Activated CD4-positive, alpha-beta T cell treated with anti-CD3 and anti-CD28 coated beads, Interleukin-2, amount 50 U/mL, for 48 hours (primary cell): ENCODE results near the gene HEBP2.
A peak's percentile ranks its signal among the peaks of the same experiment; 100 is the strongest.
"Not testable (repeated sequence)": the region's sequence is repeated elsewhere in the genome, so short reads cannot be mapped to it uniquely, and the experiment has no call there.

ENCODE experiments used
- DNase-seq, 2 experiments: peaks; one replicate each; pipeline ENCODE4 v3.0.0-alpha.2; 2020

Gene HEBP2

GRCh38 chr6:138424004-138424904 lies 20.2 kb downstream of the HEBP2 start:
- DNase-seq: no peak

DNA sequence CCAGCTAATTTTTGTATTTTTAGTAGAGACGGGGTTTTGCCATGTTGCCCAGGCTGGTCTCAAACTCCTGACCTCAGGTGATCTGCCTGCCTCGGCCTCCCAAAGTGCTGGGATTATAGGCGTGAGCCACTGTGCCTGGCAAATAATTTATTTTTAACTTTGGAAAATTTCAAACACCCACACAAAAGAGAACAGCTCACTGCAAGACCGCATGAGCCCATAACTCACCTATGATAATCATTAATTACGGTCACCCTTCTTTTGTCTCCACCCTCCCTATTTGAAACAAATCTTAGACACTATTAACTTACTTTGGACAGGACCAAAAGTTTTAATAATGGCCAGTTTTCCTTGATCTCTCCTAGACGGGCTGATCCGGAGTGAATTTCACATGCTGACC lies 21.2 kb downstream of the HEBP2 start:
- not testable (repeated sequence) for DNase-seq

DNA sequence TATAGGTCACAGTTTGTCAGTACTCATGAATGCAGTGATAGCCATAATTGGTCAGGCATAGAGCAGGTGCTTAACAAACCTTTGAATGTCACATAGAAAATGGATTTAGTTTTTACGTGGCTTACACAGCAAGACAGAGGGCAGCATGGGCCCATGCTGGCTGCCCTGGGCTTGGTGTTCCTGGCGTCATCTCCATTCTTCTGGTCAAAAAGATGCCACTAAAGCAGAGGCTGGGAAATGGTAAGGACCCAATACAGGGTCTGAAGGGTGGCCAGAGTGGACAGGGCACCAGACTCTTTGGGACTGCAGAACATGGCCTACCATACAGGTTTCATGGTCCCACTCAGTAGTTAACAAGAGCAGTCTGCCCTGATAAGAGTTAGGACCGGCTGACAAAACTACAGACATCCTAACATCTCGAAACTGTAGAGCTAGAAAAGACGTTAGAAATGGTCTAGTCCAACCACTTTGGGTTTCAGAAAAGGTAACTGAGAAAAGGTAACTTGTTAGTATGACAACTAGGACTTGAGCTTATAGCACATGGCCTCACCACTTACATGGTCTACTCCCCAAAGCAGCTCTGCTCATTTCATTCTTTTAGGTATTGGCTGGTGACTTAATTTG lies 22.6 kb downstream of the HEBP2 start:
- no peak for DNase-seq

GRCh38 chr6:138427701-138428100 lies 23.7 kb downstream of the HEBP2 start:
- DNase-seq: no peak

GRCh38 chr6:138428944-138429598 lies 25.0 kb downstream of the HEBP2 start:
- DNase-seq: no peak

DNA sequence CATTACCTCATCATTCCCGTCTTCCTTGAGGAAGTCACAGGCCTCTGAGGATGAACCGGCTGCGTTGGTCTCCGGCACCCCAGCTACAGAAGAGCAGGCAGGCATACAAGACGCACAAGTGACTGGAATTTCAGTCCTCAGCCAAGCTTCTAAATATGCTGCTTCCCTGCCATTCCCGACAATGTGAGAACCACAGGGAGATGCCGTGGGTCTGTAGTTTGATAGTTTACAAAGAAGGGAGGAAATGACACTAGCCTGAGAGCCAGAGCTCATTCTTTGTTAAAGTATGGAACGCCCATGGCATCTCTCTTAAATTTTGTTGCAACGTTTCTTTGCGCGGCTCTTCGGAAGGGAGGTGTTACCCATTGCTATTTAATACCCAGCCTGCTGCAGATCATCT lies 25.7 kb downstream of the HEBP2 start:
- no peak for DNase-seq

DNA sequence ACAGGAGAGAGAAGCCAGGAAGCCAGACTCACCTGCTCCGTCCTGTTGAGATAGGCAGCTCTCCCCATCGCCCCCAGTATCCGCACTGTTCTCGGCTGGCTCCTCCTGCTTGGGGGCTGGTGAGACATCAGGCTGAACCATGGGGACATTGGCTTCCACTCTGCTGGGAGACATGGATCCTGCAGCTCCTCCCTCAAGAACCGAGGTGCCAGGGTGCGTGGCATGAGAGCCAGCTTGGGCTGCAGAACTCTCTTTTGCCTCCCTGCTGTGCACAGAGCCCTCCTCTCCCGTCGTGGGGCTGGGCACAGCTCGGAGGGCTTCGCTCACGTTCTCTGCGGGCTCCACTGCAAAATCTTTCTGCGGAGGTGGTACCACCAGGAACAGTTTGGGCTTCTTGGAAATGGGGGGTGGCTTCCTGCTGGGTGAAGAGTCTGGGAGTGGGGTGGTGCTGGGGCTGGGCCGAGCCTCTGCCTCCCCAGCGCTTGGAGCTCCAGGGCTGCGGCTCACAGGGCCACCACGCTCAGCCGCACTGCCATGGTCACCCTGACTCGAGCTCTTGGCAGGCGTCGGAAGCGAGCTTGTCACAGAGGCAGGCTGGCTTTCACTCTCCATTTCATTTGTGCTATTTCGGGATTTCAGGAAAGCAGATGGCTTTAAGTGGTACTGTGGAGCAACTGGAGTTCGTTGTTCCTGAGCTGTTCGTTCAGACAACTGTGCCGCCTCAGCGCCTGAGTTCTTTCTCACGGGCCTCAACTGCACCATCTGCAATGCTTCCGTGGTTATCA lies 26.5 kb downstream of the HEBP2 start:
- no peak for DNase-seq

GRCh38 chr6:138431256-138432062 lies 27.4 kb downstream of the HEBP2 start:
- DNase-seq: no peak

DNA sequence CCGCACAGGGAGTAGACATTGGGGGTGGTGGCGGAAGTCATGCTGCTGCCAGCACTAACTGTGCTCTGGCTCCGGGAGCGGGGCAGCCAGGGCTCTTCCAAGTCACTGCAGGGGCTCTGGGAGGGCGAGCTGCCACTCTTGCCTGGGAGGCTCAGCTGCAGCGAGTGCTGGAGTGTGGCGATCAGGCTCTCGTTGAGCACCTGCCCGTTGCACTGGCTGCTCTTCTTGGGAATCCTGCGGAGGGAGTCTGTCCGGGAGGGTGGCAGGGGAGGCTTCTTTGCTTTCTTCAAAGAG lies 28.0 kb downstream of the HEBP2 start:
- no peak for DNase-seq

DNA sequence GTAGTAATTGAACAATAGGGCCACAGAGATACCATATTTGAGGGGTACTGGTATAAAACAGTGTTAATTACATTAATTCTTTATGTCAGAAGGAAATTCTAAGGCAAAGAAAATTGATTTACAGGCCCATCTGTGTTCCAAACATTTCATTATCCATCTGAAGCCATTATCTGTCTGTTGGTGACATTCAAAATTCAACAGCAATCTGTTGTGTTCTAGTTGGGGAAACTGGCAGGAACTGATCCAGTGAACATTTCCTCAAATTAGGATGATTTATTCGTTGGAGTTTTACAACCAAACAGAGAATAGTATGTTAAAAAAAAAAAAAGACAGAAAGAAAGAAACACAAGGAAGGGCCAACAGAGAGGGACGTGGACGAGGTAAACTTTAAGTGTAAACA lies 30.1 kb downstream of the HEBP2 start:
- no peak for DNase-seq

- no peak for DNase-seq
These were observed 30.9 kb downstream of the HEBP2 start for GRCh38 chr6:138434925-138435324.

DNA sequence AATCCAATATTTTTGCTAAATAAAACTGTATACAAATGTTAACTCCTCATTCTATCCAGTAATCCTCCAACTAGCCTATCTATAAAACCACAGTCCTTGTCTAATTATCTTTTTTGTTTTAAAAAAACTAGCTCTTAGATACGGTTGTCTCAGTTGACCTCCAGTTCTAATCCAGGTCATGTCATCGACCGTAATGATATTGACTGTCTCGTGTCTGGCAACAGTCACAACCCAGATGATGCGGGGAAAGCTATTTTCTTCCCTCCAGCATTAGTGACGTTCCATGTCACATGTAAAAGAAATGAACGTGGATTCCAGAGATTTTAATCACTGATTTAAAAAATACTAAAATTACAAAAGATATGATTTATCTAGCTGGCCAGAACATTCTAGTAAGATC lies 35.5 kb downstream of the HEBP2 start:
- DNase-seq: no peak

- no peak for DNase-seq
These were observed 36.3 kb downstream of the HEBP2 start for GRCh38 chr6:138440296-138440695.

DNA sequence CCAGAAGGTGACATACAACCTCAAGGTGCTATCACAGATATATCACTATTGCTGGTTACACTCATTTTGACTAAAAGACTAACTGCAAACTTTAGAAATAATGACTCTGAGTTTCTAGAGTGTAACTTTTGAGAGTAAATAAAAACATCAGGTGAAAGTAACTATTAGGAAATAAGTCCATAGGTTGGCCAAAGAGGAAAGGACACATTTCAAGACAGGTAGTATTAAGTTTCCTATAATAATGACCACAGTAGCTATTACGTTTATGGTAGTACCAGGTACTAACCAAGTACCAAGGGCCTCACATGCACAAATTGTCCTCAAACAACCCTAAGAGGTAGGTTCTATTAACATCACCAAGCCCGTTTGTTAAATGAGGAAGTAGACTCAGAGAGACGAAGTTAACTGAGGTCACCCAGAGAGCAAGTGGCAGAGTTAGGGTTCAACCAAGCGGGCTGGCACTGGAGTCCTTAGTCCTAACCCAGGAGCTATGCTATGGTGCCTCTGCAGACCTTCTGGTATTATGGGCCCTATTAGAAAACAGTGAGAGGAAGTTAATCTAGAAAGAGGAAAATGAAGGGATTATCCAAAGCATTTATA lies 36.8 kb downstream of the HEBP2 start:
- no peak for DNase-seq

- DNase-seq: no peak
These were observed 37.9 kb downstream of the HEBP2 start for GRCh38 chr6:138441965-138442364.

- DNase-seq: no peak
These were observed 38.6 kb downstream of the HEBP2 start for GRCh38 chr6:138442663-138443062.

- no peak for DNase-seq
These were observed 40.0 kb downstream of the HEBP2 start for GRCh38 chr6:138443979-138444378.

DNA sequence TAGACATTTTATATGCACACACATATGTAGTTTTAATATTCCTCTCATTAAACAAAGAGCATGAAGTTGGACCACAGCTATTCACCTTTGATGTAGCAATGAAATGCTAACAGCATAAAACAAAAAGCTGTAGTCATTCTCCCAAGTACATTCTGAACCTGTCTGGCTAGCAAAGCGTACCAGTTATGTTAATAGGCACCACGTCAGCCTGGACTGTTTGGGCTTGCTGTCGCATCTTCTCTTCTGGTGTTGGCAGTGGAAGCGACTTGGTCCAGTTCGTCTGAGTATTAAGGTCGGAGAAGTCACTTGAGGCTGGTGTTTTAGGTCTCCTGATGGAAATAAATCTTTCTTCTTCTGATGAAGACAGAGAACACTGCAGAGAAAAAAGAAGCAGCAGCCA lies 42.8 kb downstream of the HEBP2 start:
- DNase-seq: no peak

GRCh38 chr6:138450445-138450844 lies 46.4 kb downstream of the HEBP2 start:
- DNase-seq: no peak

DNA sequence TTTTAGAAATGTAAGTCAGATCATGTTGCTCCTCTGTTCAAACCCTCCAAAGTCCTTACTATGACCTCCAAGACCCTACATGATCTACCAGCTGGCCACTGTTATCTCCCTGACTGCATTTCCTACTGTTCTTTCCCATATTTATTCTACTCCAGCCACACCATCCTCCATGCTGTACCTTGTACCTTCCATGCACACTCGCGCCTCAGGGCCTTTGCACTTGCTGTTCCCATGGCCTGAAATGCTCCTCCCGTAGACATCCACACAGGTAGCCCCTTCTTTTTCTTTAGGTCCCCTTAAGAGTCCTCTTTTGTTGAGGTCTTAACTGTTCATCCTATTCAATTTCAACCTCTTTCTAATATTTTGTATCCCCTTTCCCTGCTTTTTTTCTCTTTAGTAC lies 47.0 kb downstream of the HEBP2 start:
- DNase-seq: no peak

GRCh38 chr6:138454981-138455706 lies 51.1 kb downstream of the HEBP2 start:
- peak; percentile 39 to 56 for DNase-seq
